Duodenal mucosa (tissue), 2 donors: ENCODE data around the gene TBC1D17.

Experiments
- H3K27ac ChIP-seq: one replicate; pipeline ENCODE4 v1.7.0; 2013; ENCODE audit warnings: low read depth, low read length
- H3K27me3 ChIP-seq, 2 donors: one replicate each; pipeline ENCODE4 v1.7.0; 2013; ENCODE audit warnings: low read length in 2 of 2, control low read depth in 1 of 2; ENCODE audit not compliant: insufficient read depth in 2 of 2, control insufficient read depth in 1 of 2
- H3K36me3 ChIP-seq, 2 donors: one replicate each; pipeline ENCODE4 v1.7.0; 2013; ENCODE audit warnings: low read length in 2 of 2, control low read depth in 1 of 2; ENCODE audit not compliant: insufficient read depth in 2 of 2, control insufficient read depth in 1 of 2
- H3K4me1 ChIP-seq, 2 donors: one replicate each; pipeline ENCODE4 v1.7.0; 2013; ENCODE audit warnings: low read length in 2 of 2, control low read depth in 1 of 2; ENCODE audit not compliant: insufficient read depth in 2 of 2, control insufficient read depth in 1 of 2
- H3K4me3 ChIP-seq, 2 donors: one replicate each; pipeline ENCODE4 v1.7.0; 2013; ENCODE audit warnings: low read length in 2 of 2, low read depth in 1 of 2
- H3K9ac ChIP-seq, 2 donors: one replicate each; pipeline ENCODE4 v1.7.0; 2013; ENCODE audit warnings: low read length in 2 of 2, low read depth in 1 of 2
- H3K9me3 ChIP-seq, 2 donors: one replicate each; pipeline ENCODE4 v1.7.0; 2013; ENCODE audit warnings: low read length in 2 of 2, control low read depth in 1 of 2; ENCODE audit not compliant: control insufficient read depth in 1 of 2

Gene TBC1D17

GRCh38 chr19:49929611-49930482 is 52.3 kb downstream of the TBC1D17 start:
- Histone ChIP-seq H3K4me3 (peak overlapping the region; percentile 83 to 98), H3K4me1 (peaks cover 11 to 13% of the 10 kb centered on the region in 2 donors), H3K27ac (peak overlapping the region; percentile 90), H3K9me3 (no peaks in the 10 kb centered on the region), H3K9ac (peak overlapping the region; percentile 81 to 98), H3K27me3 (no peaks in the 10 kb centered on the region), H3K36me3 (peaks cover 16 to 26% of the 10 kb centered on the region in 2 donors)

- H3K27me3 ChIP-seq: no peaks in the 10 kb centered on the region
- peak overlapping the region; percentile 83 to 98 for H3K4me3 ChIP-seq
- no peak overlapping the region for H3K27ac ChIP-seq
- peaks cover 12 to 23% of the 10 kb centered on the region in 2 donors for H3K36me3 ChIP-seq
- no peaks in the 10 kb centered on the region for H3K9me3 ChIP-seq
- peaks cover 11 to 13% of the 10 kb centered on the region in 2 donors for H3K4me1 ChIP-seq
- no peak overlapping the region for H3K9ac ChIP-seq
Observed at GRCh38 chr19:49930483-49931011, 53.0 kb downstream of the TBC1D17 start.

GRCh38 chr19:49931293-49932040 is 54.0 kb downstream of the TBC1D17 start:
- H3K4me1 ChIP-seq: peaks cover 11 to 13% of the 10 kb centered on the region in 2 donors
- no peak overlapping the region for H3K4me3 ChIP-seq
- no peaks in the 10 kb centered on the region for H3K9me3 ChIP-seq
- H3K9ac ChIP-seq: no peak overlapping the region
- no peaks in the 10 kb centered on the region for H3K27me3 ChIP-seq
- H3K27ac ChIP-seq: no peak overlapping the region
- H3K36me3 ChIP-seq: peaks cover 9 to 18% of the 10 kb centered on the region in 2 donors

GRCh38 chr19:49932041-49932451 is 54.5 kb downstream of the TBC1D17 start:
- no peaks in the 10 kb centered on the region for H3K9me3 ChIP-seq
- no peaks in the 10 kb centered on the region for H3K27me3 ChIP-seq
- H3K9ac ChIP-seq: no peak overlapping the region
- H3K36me3 ChIP-seq: peaks cover 6 to 12% of the 10 kb centered on the region in 2 donors
- peaks cover 11% of the 10 kb centered on the region in 2 donors for H3K4me1 ChIP-seq
- H3K27ac ChIP-seq: no peak overlapping the region
- no peak overlapping the region for H3K4me3 ChIP-seq

- Histone ChIP-seq H3K9me3 (no peaks in the 10 kb centered on the region), H3K4me3 (no peak overlapping the region), H3K27me3 (no peaks in the 10 kb centered on the region), H3K36me3 (peaks cover 0 to 7% of the 10 kb centered on the region in 2 donors), H3K4me1 (peaks cover 4 to 7% of the 10 kb centered on the region in 2 donors), H3K9ac (no peak overlapping the region), H3K27ac (no peak overlapping the region)
Observed at GRCh38 chr19:49932731-49933131, 55.2 kb downstream of the TBC1D17 start.

GRCh38 chr19:49933643-49934042 is 56.1 kb downstream of the TBC1D17 start:
- Histone ChIP-seq H3K4me3 (no peak overlapping the region), H3K27ac (no peak overlapping the region), H3K27me3 (no peaks in the 10 kb centered on the region), H3K36me3 (peaks cover 0 to 7% of the 10 kb centered on the region in 2 donors), H3K9ac (no peak overlapping the region), H3K4me1 (peaks cover 3 to 6% of the 10 kb centered on the region in 2 donors), H3K9me3 (no peaks in the 10 kb centered on the region)

GRCh38 chr19:49936549-49936948 is 59.0 kb downstream of the TBC1D17 start:
- Histone ChIP-seq H3K4me1 (peaks cover 3 to 6% of the 10 kb centered on the region in 2 donors), H3K9me3 (no peaks in the 10 kb centered on the region), H3K9ac (no peak overlapping the region), H3K27me3 (no peaks in the 10 kb centered on the region), H3K36me3 (peaks cover 0 to 2% of the 10 kb centered on the region in 2 donors), H3K4me3 (no peak overlapping the region), H3K27ac (no peak overlapping the region)

- Histone ChIP-seq H3K36me3 (no peaks in the 10 kb centered on the region), H3K27me3 (no peaks in the 10 kb centered on the region), H3K9me3 (no peaks in the 10 kb centered on the region), H3K4me3 (peak overlapping the region in 1 of 2 donors; percentile 45), H3K9ac (no peak overlapping the region), H3K27ac (no peak overlapping the region), H3K4me1 (peaks cover 3 to 6% of the 10 kb centered on the region in 2 donors)
Observed at GRCh38 chr19:49937750-49938381, 60.4 kb downstream of the TBC1D17 start.
